GM18951 (cell line): ENCODE data around the gene CFAP298.

Experiments
- POLR2A ChIP-seq: IDR thresholded peaks from 4 replicates; pipeline ENCODE4 v1.6.1; 2011; ENCODE audit warnings: mild to moderate bottlenecking; ENCODE audit not compliant: insufficient read length, insufficient read depth; ENCODE audit errors: extremely low read depth
- in situ Hi-C: fragments of 300-500 bp; cut with MboI; formaldehyde crosslinking; loops from one replicate; pipeline ENCODE4 v1.12.0; 2022; ENCODE audit warnings: low sequenced_read_pairs, mixed read lengths, inconsistent platforms; ENCODE audit not compliant: unreplicated experiment

CFAP298 gene

GRCh38 chr21:32587651-32588050 lies 24.5 kb downstream of the CFAP298 start:
- in situ Hi-C loops = no loop called here

GRCh38 chr21:32587120-32587519 lies 25.1 kb downstream of the CFAP298 start:
- in situ Hi-C loops = no loop called here
- no peak for TF ChIP-seq POLR2A

More at GRCh38 chr21:32587651-32588050, 24.5 kb downstream of the CFAP298 start:
- no peak for TF ChIP-seq POLR2A

GRCh38 chr21:32585970-32586369 lies 26.2 kb downstream of the CFAP298 start:
- TF ChIP-seq POLR2A = no peak
- in situ Hi-C loops = no loop called here

- in situ Hi-C loops = no loop called here
- TF ChIP-seq POLR2A = no peak
These were observed 27.0 kb downstream of the CFAP298 start, which contains the start of gene TCP10L for GRCh38 chr21:32585042-32585710. Gene TCP10L, minus strand, starts transcription at chr21:32585523. Its CDS starts 1,219 bp downstream, at chr21:32584304.

GRCh38 chr21:32584472-32584871 lies 27.7 kb downstream of the CFAP298 start:
- in situ Hi-C loops = no loop called here
- TF ChIP-seq POLR2A = no peak

- in situ Hi-C loops = no loop called here
- no peak for TF ChIP-seq POLR2A
These were observed 30.4 kb downstream of the CFAP298 start for GRCh38 chr21:32581732-32582131.

- TF ChIP-seq POLR2A = no peak
- in situ Hi-C loops = no loop called here
These were observed 31.2 kb downstream of the CFAP298 start for GRCh38 chr21:32580949-32581348.

- no peak for TF ChIP-seq POLR2A
- in situ Hi-C loops = no loop called here
These were observed 34.0 kb downstream of the CFAP298 start for GRCh38 chr21:32578107-32578691.

GRCh38 chr21:32576011-32576410 lies 36.2 kb downstream of the CFAP298 start:
- no peak for TF ChIP-seq POLR2A
- in situ Hi-C loops = no loop called here

- TF ChIP-seq POLR2A = no peak
- in situ Hi-C loops = no loop called here
These were observed 36.9 kb downstream of the CFAP298 start for GRCh38 chr21:32574946-32575925.

GRCh38 chr21:32572574-32573420 lies 39.4 kb downstream of the CFAP298 start:
- in situ Hi-C loops = no loop called here
- no peak for TF ChIP-seq POLR2A

- TF ChIP-seq POLR2A = no peak
- in situ Hi-C loops = no loop called here
These were observed 41.7 kb downstream of the CFAP298 start for GRCh38 chr21:32570456-32570855.
